PC-3 (cell line): ENCODE results near the gene LCA5L. TPM values are rescaled to one million over a fixed set of nuclear protein-coding genes. Genes with fewer than 3 reads are reported as not detected.

ENCODE experiments used
- ATAC-seq: fragments of 200-7000 bp; cut with Tn5 transposase; 2 replicates; pipeline ENCODE4 v1.9.1; 2020; ENCODE audit warnings: mild to moderate bottlenecking, moderate library complexity
- BruUV-seq: library from RNA; stranded (reverse); fragments of 400-500 nt; replicated peaks from 2 replicates; lab custom pipeline; 2021; lab: Mats Ljungman, UMichigan
- CTCF ChIA-PET: fragments of 300-600 bp; sonication (Branson Sonifier 250); formaldehyde crosslinking; loops from one replicate; lab custom pipeline; 2022; ENCODE audit warnings: antibody characterized with exemption; lab: Charles Lee
- POLR2A ChIA-PET: fragments of 300-600 bp; sonication (Branson Sonifier 250); formaldehyde crosslinking; loops from one replicate; lab custom pipeline; 2022; ENCODE audit warnings: antibody characterized with exemption; ENCODE audit not compliant: unreplicated experiment; lab: Charles Lee
- DNase-seq: peaks from one replicate; pipeline ENCODE4 v3.0.0-alpha.2; 2015
- H2AFZ ChIP-seq: fragments of 300-600 bp; sonication (generic); 2 replicates; pipeline ENCODE4 v1.6.0; 2016; ENCODE audit warnings: antibody characterized with exemption, low read length
- H3F3A ChIP-seq: fragments of 300-600 bp; sonication (generic); one replicate; pipeline ENCODE4 v1.6.0; 2017; ENCODE audit warnings: antibody characterized with exemption, low read length, control low read depth, mild to moderate bottlenecking; ENCODE audit not compliant: unreplicated experiment
- H3K27ac ChIP-seq: fragments of 300-600 bp; sonication (generic); 2 replicates; pipeline ENCODE4 v1.5.1; 2016; ENCODE audit warnings: mild to moderate bottlenecking, low read length
- H3K27me3 ChIP-seq: fragments of 300-600 bp; sonication (generic); 2 replicates; pipeline ENCODE4 v1.6.1; 2016; ENCODE audit warnings: low read length, mixed read lengths
- H3K36me3 ChIP-seq: fragments of 300-600 bp; sonication (generic); 2 replicates; pipeline ENCODE4 v1.6.1; 2016; ENCODE audit warnings: low read depth, mixed run types, low read length, mixed read lengths
- H3K4me1 ChIP-seq: fragments of 300-600 bp; sonication (generic); 2 replicates; pipeline ENCODE4 v1.5.1; 2016; ENCODE audit warnings: low read length; ENCODE audit not compliant: insufficient read depth
- H3K4me2 ChIP-seq: fragments of 300-600 bp; sonication (generic); 2 replicates; pipeline ENCODE4 v1.6.0; 2016; ENCODE audit warnings: low read length
- H3K4me3 ChIP-seq: fragments of 300-600 bp; sonication (generic); 2 replicates; pipeline ENCODE4 v1.5.1; 2016; ENCODE audit warnings: mild to moderate bottlenecking, low read length, mixed read lengths
- H3K79me2 ChIP-seq: fragments of 300-600 bp; sonication (generic); 2 replicates; pipeline ENCODE4 v1.6.1; 2017; ENCODE audit warnings: low read length, mixed read lengths
- H3K9ac ChIP-seq: fragments of 300-600 bp; sonication (generic); 2 replicates; pipeline ENCODE4 v1.6.0; 2016; ENCODE audit warnings: mild to moderate bottlenecking, low read length
- H3K9me2 ChIP-seq: fragments of 300-600 bp; sonication (generic); replicated peaks from 2 replicates; pipeline ENCODE4 v1.6.1; 2016; ENCODE audit warnings: mixed run types, low read length, mixed read lengths
- H3K9me3 ChIP-seq: fragments of 300-600 bp; sonication (generic); 2 replicates; pipeline ENCODE4 v1.6.1; 2016; ENCODE audit warnings: low read length, mixed read lengths
- H4K20me1 ChIP-seq: fragments of 300-600 bp; sonication (generic); 2 replicates; pipeline ENCODE4 v1.6.1; 2016; ENCODE audit warnings: low read length, mixed read lengths
- CTCF ChIP-seq: fragments of 300-600 bp; sonication (generic); conservative IDR thresholded peaks from 2 replicates; pipeline ENCODE4 v1.5.1; 2017; ENCODE audit warnings: antibody characterized with exemption, low read depth, mild to moderate bottlenecking, low read length
- EZH2 ChIP-seq: fragments of 300-600 bp; sonication (generic); IDR thresholded peaks from one replicate; pipeline ENCODE4 v1.6.1; 2017; ENCODE audit warnings: antibody characterized with exemption, mild to moderate bottlenecking, low read length; ENCODE audit not compliant: unreplicated experiment
- EZH2phosphoT487 ChIP-seq: fragments of 300-600 bp; sonication (generic); IDR thresholded peaks from 2 replicates; pipeline ENCODE4 v1.6.1; 2018; ENCODE audit warnings: mild to moderate bottlenecking, antibody characterized with exemption, low read length, borderline replicate concordance
- intact Hi-C: fragments of 100-400 bp; cut with micrococcal nuclease; formaldehyde crosslinking; loops from 2 replicates; pipeline ENCODE4 v1.9.0; 2023
- total RNA-seq: library from RNA; depleted of rRNA; stranded (reverse); fragments of >200 nt; gene quantifications from 2 replicates; pipeline ENCODE4 v1.2.3, GENCODE V29; 2014

LCA5L gene
- total RNA-seq, 1 experiment from 2014 or later = 0.40 TPM

GRCh38 chr21:39406065-39406464 is 39.5 kb downstream of the LCA5L start:
- ATAC-seq = no peak
- intact Hi-C loops = no loop called here
- POLR2A ChIA-PET = no interaction called here

GRCh38 chr21:39400173-39400572 is 45.4 kb downstream of the LCA5L start:
- intact Hi-C loops = no loop called here
- BruUV-seq = no TSS peak
- ATAC-seq = no peak
- Histone ChIP-seq H3K4me3 (no peak overlapping the region), H3K9me3 (no peaks in the 10 kb centered on the region), H3F3A (no peaks in the 10 kb centered on the region), H3K4me1 (no peaks in the 10 kb centered on the region), H3K27ac (no peak overlapping the region), H4K20me1 (no peaks in the 10 kb centered on the region), H2AFZ (no peak overlapping the region), H3K9ac (no peak overlapping the region), H3K79me2 (no peaks in the 10 kb centered on the region), H3K36me3 (no peaks in the 10 kb centered on the region), H3K4me2 (no peak overlapping the region), H3K27me3 (no peaks in the 10 kb centered on the region), H3K9me2 (no peaks in the 10 kb centered on the region)
- CTCF ChIA-PET = no interaction called here
- no peak for DNase-seq
- POLR2A ChIA-PET = no interaction called here
- TF ChIP-seq EZH2 (no peak), CTCF (no peak), EZH2phosphoT487 (no peak)

More at GRCh38 chr21:39406065-39406464, 39.5 kb downstream of the LCA5L start:
- Histone ChIP-seq H3K4me1 (no peaks in the 10 kb centered on the region), H3K9me3 (no peaks in the 10 kb centered on the region), H3K36me3 (no peaks in the 10 kb centered on the region), H3K79me2 (no peaks in the 10 kb centered on the region), H3K4me2 (no peak overlapping the region), H3K27me3 (no peaks in the 10 kb centered on the region), H2AFZ (no peak overlapping the region), H3K9ac (no peak overlapping the region), H4K20me1 (no peaks in the 10 kb centered on the region), H3F3A (no peaks in the 10 kb centered on the region), H3K9me2 (no peaks in the 10 kb centered on the region), H3K4me3 (no peak overlapping the region), H3K27ac (no peak overlapping the region)
- no TSS peak for BruUV-seq
- TF ChIP-seq CTCF (no peak), EZH2phosphoT487 (no peak), EZH2 (no peak)
- DNase-seq = no peak
- CTCF ChIA-PET = no interaction called here

GRCh38 chr21:39397646-39398385 is 47.8 kb downstream of the LCA5L start:
- intact Hi-C loops = no loop called here
- no peak for ATAC-seq

More at GRCh38 chr21:39397646-39398385, 47.8 kb downstream of the LCA5L start:
- H3K36me3 ChIP-seq = no peaks in the 10 kb centered on the region; the same call in 1 of the 2 replicates
- no peaks in the 10 kb centered on the region for H3K9me3 ChIP-seq
- ChIA-PET CTCF (interaction anchor here (0.8 kb wide), 1 partner anchor 24 kb away, joined by 3 read pairs; no protein-coding TSS in a partner anchor), POLR2A (no interaction called here)
- H3K9ac ChIP-seq = no peak overlapping the region
- no peak for TF ChIP-seq EZH2phosphoT487
- no peak for TF ChIP-seq CTCF
- no peak for TF ChIP-seq EZH2
- no peak overlapping the region for H3K27ac ChIP-seq
- H2AFZ ChIP-seq = no peak overlapping the region
- H3K4me1 ChIP-seq = no peaks in the 10 kb centered on the region
- H3F3A ChIP-seq = no peaks in the 10 kb centered on the region
- no peak overlapping the region for H3K4me2 ChIP-seq
- BruUV-seq = no TSS peak
- no peaks in the 10 kb centered on the region for H3K79me2 ChIP-seq
- H3K4me3 ChIP-seq = no peak overlapping the region
- no peak for DNase-seq
- no peaks in the 10 kb centered on the region for H3K27me3 ChIP-seq
- H3K9me2 ChIP-seq = no peaks in the 10 kb centered on the region
- H4K20me1 ChIP-seq = no peaks in the 10 kb centered on the region
